Measurements from ENCODE around the gene TTC8.
"Not testable (repeated sequence)": the region's sequence is repeated elsewhere in the genome, so short reads cannot be mapped to it uniquely, and the experiment has no call there.

Gene TTC8

GRCh38 chr14:88793259-88793625 lies 31.2 kb upstream of the TTC8 start:
- Histone ChIP-seq H3K27ac (ENCODE audit: low read depth, low read length) (peak overlapping the region; percentile 50), H3K4me1 (ENCODE audit: control insufficient read depth in 1 of 2, insufficient read depth in 2 of 2, low read length in 2 of 2) (peaks cover 0 to 10% of the 10 kb centered on the region in 2 donors), H3K36me3 (ENCODE audit: control insufficient read depth in 1 of 2, insufficient read depth in 2 of 2, low read length in 2 of 2) (no peaks in the 10 kb centered on the region), H3K27me3 (ENCODE audit: control insufficient read depth in 1 of 2, insufficient read depth in 2 of 2, low read length in 2 of 2) (peaks cover 14 to 26% of the 10 kb centered on the region in 2 donors), H3K9me3 (ENCODE audit: control insufficient read depth in 1 of 2, low read length in 2 of 2) (no peaks in the 10 kb centered on the region), H3K4me3 (ENCODE audit: low read depth in 1 of 2, low read length in 2 of 2) (peak overlapping the region; percentile 73 to 89), H3K9ac (ENCODE audit: low read depth in 1 of 2, low read length in 2 of 2) (peak overlapping the region; percentile 54 to 74)

- no peak overlapping the region for H3K27ac ChIP-seq (ENCODE audit: low read depth, low read length)
- peaks cover 0 to 4% of the 10 kb centered on the region in 2 donors for H3K4me1 ChIP-seq (ENCODE audit: control insufficient read depth in 1 of 2, insufficient read depth in 2 of 2, low read length in 2 of 2)
- H3K4me3 ChIP-seq (ENCODE audit: low read depth in 1 of 2, low read length in 2 of 2), result no peak overlapping the region
- H3K9ac ChIP-seq (ENCODE audit: low read depth in 1 of 2, low read length in 2 of 2), result no peak overlapping the region
- no peaks in the 10 kb centered on the region for H3K27me3 ChIP-seq (ENCODE audit: control insufficient read depth in 1 of 2, insufficient read depth in 2 of 2, low read length in 2 of 2)
- H3K36me3 ChIP-seq (ENCODE audit: control insufficient read depth in 1 of 2, insufficient read depth in 2 of 2, low read length in 2 of 2), result no peaks in the 10 kb centered on the region
- H3K9me3 ChIP-seq (ENCODE audit: control insufficient read depth in 1 of 2, low read length in 2 of 2), result no peaks in the 10 kb centered on the region
Measured at GRCh38 chr14:88798156-88798555, 26.3 kb upstream of the TTC8 start.

- Histone ChIP-seq H3K4me1 (ENCODE audit: control insufficient read depth in 1 of 2, insufficient read depth in 2 of 2, low read length in 2 of 2) (no peaks in the 10 kb centered on the region), H3K9me3 (ENCODE audit: control insufficient read depth in 1 of 2, low read length in 2 of 2) (peaks cover 0 to 6% of the 10 kb centered on the region in 2 donors), H3K27me3 (ENCODE audit: control insufficient read depth in 1 of 2, insufficient read depth in 2 of 2, low read length in 2 of 2) (peaks cover 0 to under 1% of the 10 kb centered on the region in 2 donors), H3K27ac (ENCODE audit: low read depth, low read length) (no peak overlapping the region), H3K9ac (ENCODE audit: low read depth in 1 of 2, low read length in 2 of 2) (no peak overlapping the region), H3K36me3 (ENCODE audit: control insufficient read depth in 1 of 2, insufficient read depth in 2 of 2, low read length in 2 of 2) (no peaks in the 10 kb centered on the region), H3K4me3 (ENCODE audit: low read depth in 1 of 2, low read length in 2 of 2) (no peak overlapping the region)
Measured at GRCh38 chr14:88799522-88799921, 24.9 kb upstream of the TTC8 start.

GRCh38 chr14:88802596-88802995 lies 21.9 kb upstream of the TTC8 start:
- Histone ChIP-seq H3K4me3 (ENCODE audit: low read depth in 1 of 2, low read length in 2 of 2) (no peak overlapping the region), H3K9me3 (ENCODE audit: control insufficient read depth in 1 of 2, low read length in 2 of 2) (peaks cover 0 to 6% of the 10 kb centered on the region in 2 donors), H3K27ac (ENCODE audit: low read depth, low read length) (no peak overlapping the region), H3K4me1 (ENCODE audit: control insufficient read depth in 1 of 2, insufficient read depth in 2 of 2, low read length in 2 of 2) (no peaks in the 10 kb centered on the region), H3K36me3 (ENCODE audit: control insufficient read depth in 1 of 2, insufficient read depth in 2 of 2, low read length in 2 of 2) (no peaks in the 10 kb centered on the region), H3K9ac (ENCODE audit: low read depth in 1 of 2, low read length in 2 of 2) (no peak overlapping the region), H3K27me3 (ENCODE audit: control insufficient read depth in 1 of 2, insufficient read depth in 2 of 2, low read length in 2 of 2) (peaks cover 0 to 2% of the 10 kb centered on the region in 2 donors)

- peaks cover 0 to 2% of the 10 kb centered on the region in 2 donors for H3K27me3 ChIP-seq (ENCODE audit: control insufficient read depth in 1 of 2, insufficient read depth in 2 of 2, low read length in 2 of 2)
- peaks cover 0 to 6% of the 10 kb centered on the region in 2 donors for H3K9me3 ChIP-seq (ENCODE audit: control insufficient read depth in 1 of 2, low read length in 2 of 2)
- no peak overlapping the region for H3K4me3 ChIP-seq (ENCODE audit: low read depth in 1 of 2, low read length in 2 of 2)
- H3K9ac ChIP-seq (ENCODE audit: low read depth in 1 of 2, low read length in 2 of 2), result no peak overlapping the region
- no peaks in the 10 kb centered on the region for H3K36me3 ChIP-seq (ENCODE audit: control insufficient read depth in 1 of 2, insufficient read depth in 2 of 2, low read length in 2 of 2)
- H3K4me1 ChIP-seq (ENCODE audit: control insufficient read depth in 1 of 2, insufficient read depth in 2 of 2, low read length in 2 of 2), result no peaks in the 10 kb centered on the region
- no peak overlapping the region for H3K27ac ChIP-seq (ENCODE audit: low read depth, low read length)
Measured at GRCh38 chr14:88804035-88804434, 20.4 kb upstream of the TTC8 start.

GRCh38 chr14:88804477-88804876 lies 20.0 kb upstream of the TTC8 start:
- Histone ChIP-seq H3K4me3 (ENCODE audit: low read depth in 1 of 2, low read length in 2 of 2) (no peak overlapping the region), H3K9me3 (ENCODE audit: control insufficient read depth in 1 of 2, low read length in 2 of 2) (peaks cover 0 to 6% of the 10 kb centered on the region in 2 donors), H3K4me1 (ENCODE audit: control insufficient read depth in 1 of 2, insufficient read depth in 2 of 2, low read length in 2 of 2) (no peaks in the 10 kb centered on the region), H3K27ac (ENCODE audit: low read depth, low read length) (no peak overlapping the region), H3K27me3 (ENCODE audit: control insufficient read depth in 1 of 2, insufficient read depth in 2 of 2, low read length in 2 of 2) (peaks cover 0 to 2% of the 10 kb centered on the region in 2 donors), H3K36me3 (ENCODE audit: control insufficient read depth in 1 of 2, insufficient read depth in 2 of 2, low read length in 2 of 2) (no peaks in the 10 kb centered on the region), H3K9ac (ENCODE audit: low read depth in 1 of 2, low read length in 2 of 2) (no peak overlapping the region)

- H3K4me3 ChIP-seq (ENCODE audit: low read depth in 1 of 2, low read length in 2 of 2), result no peak overlapping the region
- H3K4me1 ChIP-seq (ENCODE audit: control insufficient read depth in 1 of 2, insufficient read depth in 2 of 2, low read length in 2 of 2), result no peaks in the 10 kb centered on the region
- no peak overlapping the region for H3K27ac ChIP-seq (ENCODE audit: low read depth, low read length)
- no peaks in the 10 kb centered on the region for H3K36me3 ChIP-seq (ENCODE audit: control insufficient read depth in 1 of 2, insufficient read depth in 2 of 2, low read length in 2 of 2)
- H3K27me3 ChIP-seq (ENCODE audit: control insufficient read depth in 1 of 2, insufficient read depth in 2 of 2, low read length in 2 of 2), result peaks cover 0 to 2% of the 10 kb centered on the region in 2 donors
- H3K9ac ChIP-seq (ENCODE audit: low read depth in 1 of 2, low read length in 2 of 2), result no peak overlapping the region
- peaks cover 0 to 6% of the 10 kb centered on the region in 2 donors for H3K9me3 ChIP-seq (ENCODE audit: control insufficient read depth in 1 of 2, low read length in 2 of 2)
Measured at GRCh38 chr14:88808359-88808758, 16.1 kb upstream of the TTC8 start.

GRCh38 chr14:88815980-88816379 lies 8.5 kb upstream of the TTC8 start:
- Histone ChIP-seq H3K4me3 (ENCODE audit: low read depth in 1 of 2, low read length in 2 of 2) (no peak overlapping the region), H3K36me3 (ENCODE audit: control insufficient read depth in 1 of 2, insufficient read depth in 2 of 2, low read length in 2 of 2) (no peaks in the 10 kb centered on the region), H3K4me1 (ENCODE audit: control insufficient read depth in 1 of 2, insufficient read depth in 2 of 2, low read length in 2 of 2) (no peaks in the 10 kb centered on the region), H3K9me3 (ENCODE audit: control insufficient read depth in 1 of 2, low read length in 2 of 2) (no peaks in the 10 kb centered on the region), H3K9ac (ENCODE audit: low read depth in 1 of 2, low read length in 2 of 2) (no peak overlapping the region), H3K27ac (ENCODE audit: low read depth, low read length) (no peak overlapping the region), H3K27me3 (ENCODE audit: control insufficient read depth in 1 of 2, insufficient read depth in 2 of 2, low read length in 2 of 2) (no peaks in the 10 kb centered on the region)

- Histone ChIP-seq H3K9ac (ENCODE audit: low read depth in 1 of 2, low read length in 2 of 2) (no peak overlapping the region), H3K27ac (ENCODE audit: low read depth, low read length) (no peak overlapping the region), H3K9me3 (ENCODE audit: control insufficient read depth in 1 of 2, low read length in 2 of 2) (no peaks in the 10 kb centered on the region), H3K27me3 (ENCODE audit: control insufficient read depth in 1 of 2, insufficient read depth in 2 of 2, low read length in 2 of 2) (no peaks in the 10 kb centered on the region), H3K4me1 (ENCODE audit: control insufficient read depth in 1 of 2, insufficient read depth in 2 of 2, low read length in 2 of 2) (no peaks in the 10 kb centered on the region), H3K36me3 (ENCODE audit: control insufficient read depth in 1 of 2, insufficient read depth in 2 of 2, low read length in 2 of 2) (no peaks in the 10 kb centered on the region), H3K4me3 (ENCODE audit: low read depth in 1 of 2, low read length in 2 of 2) (no peak overlapping the region)
Measured at GRCh38 chr14:88818018-88818417, 6.4 kb upstream of the TTC8 start.

- not testable (repeated sequence) for H3K4me1 ChIP-seq (ENCODE audit: control insufficient read depth in 1 of 2, insufficient read depth in 2 of 2, low read length in 2 of 2); H3K9ac ChIP-seq (ENCODE audit: low read depth in 1 of 2, low read length in 2 of 2); H3K36me3 ChIP-seq (ENCODE audit: control insufficient read depth in 1 of 2, insufficient read depth in 2 of 2, low read length in 2 of 2); H3K4me3 ChIP-seq (ENCODE audit: low read depth in 1 of 2, low read length in 2 of 2); H3K9me3 ChIP-seq (ENCODE audit: control insufficient read depth in 1 of 2, low read length in 2 of 2); H3K27me3 ChIP-seq (ENCODE audit: control insufficient read depth in 1 of 2, insufficient read depth in 2 of 2, low read length in 2 of 2); H3K27ac ChIP-seq (ENCODE audit: low read depth, low read length)
Measured at GRCh38 chr14:88819674-88820073, 4.8 kb upstream of the TTC8 start.

- Histone ChIP-seq H3K9me3 (ENCODE audit: control insufficient read depth in 1 of 2, low read length in 2 of 2) (no peaks in the 10 kb centered on the region), H3K9ac (ENCODE audit: low read depth in 1 of 2, low read length in 2 of 2) (no peak overlapping the region), H3K36me3 (ENCODE audit: control insufficient read depth in 1 of 2, insufficient read depth in 2 of 2, low read length in 2 of 2) (no peaks in the 10 kb centered on the region), H3K27me3 (ENCODE audit: control insufficient read depth in 1 of 2, insufficient read depth in 2 of 2, low read length in 2 of 2) (no peaks in the 10 kb centered on the region), H3K4me1 (ENCODE audit: control insufficient read depth in 1 of 2, insufficient read depth in 2 of 2, low read length in 2 of 2) (peaks cover 0 to 10% of the 10 kb centered on the region in 2 donors), H3K4me3 (ENCODE audit: low read depth in 1 of 2, low read length in 2 of 2) (no peak overlapping the region), H3K27ac (ENCODE audit: low read depth, low read length) (no peak overlapping the region)
Measured at GRCh38 chr14:88821378-88821777, 3.1 kb upstream of the TTC8 start.
